ENCODE data around the gene HLA-DPB1. TPM values are rescaled to one million over a fixed set of nuclear protein-coding genes. Genes with fewer than 3 reads are reported as not detected.

The HLA-DPB1 gene
- total RNA-seq, 4 donors from 2014 or later = 38.6 to 95.8 (median 61.7) TPM

- Histone ChIP-seq H3K4me1 (peaks cover 15 to 39% (median 34%) of the 10 kb centered on the region in 4 donors), H3K4me3 (peak overlapping the region in 1 of 4 donors; percentile 60), H3K9me3 (no peaks in the 10 kb centered on the region), H3K27me3 (no peaks in the 10 kb centered on the region), H3K36me3 (peaks cover 0 to 12% (median 6%) of the 10 kb centered on the region in 4 donors), H3K27ac (replicated peaks in 1 of 4) (peak overlapping the region in 3 of 4 donors; percentile 77 to 88 (median 82))
- TF ChIP-seq, protein P1, sequence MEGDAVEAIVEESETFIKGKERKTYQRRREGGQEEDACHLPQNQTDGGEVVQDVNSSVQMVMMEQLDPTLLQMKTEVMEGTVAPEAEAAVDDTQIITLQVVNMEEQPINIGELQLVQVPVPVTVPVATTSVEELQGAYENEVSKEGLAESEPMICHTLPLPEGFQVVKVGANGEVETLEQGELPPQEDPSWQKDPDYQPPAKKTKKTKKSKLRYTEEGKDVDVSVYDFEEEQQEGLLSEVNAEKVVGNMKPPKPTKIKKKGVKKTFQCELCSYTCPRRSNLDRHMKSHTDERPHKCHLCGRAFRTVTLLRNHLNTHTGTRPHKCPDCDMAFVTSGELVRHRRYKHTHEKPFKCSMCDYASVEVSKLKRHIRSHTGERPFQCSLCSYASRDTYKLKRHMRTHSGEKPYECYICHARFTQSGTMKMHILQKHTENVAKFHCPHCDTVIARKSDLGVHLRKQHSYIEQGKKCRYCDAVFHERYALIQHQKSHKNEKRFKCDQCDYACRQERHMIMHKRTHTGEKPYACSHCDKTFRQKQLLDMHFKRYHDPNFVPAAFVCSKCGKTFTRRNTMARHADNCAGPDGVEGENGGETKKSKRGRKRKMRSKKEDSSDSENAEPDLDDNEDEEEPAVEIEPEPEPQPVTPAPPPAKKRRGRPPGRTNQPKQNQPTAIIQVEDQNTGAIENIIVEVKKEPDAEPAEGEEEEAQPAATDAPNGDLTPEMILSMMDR (IDR thresholded peaks at IDR 0.05) = no peak
- no peak for TF ChIP-seq POLR2A (IDR thresholded peaks at IDR 0.05; ENCODE audit: low read depth)
- TF ChIP-seq EP300 (IDR thresholded peaks at IDR 0.05) = no peak
- no peak for TF ChIP-seq POLR2AphosphoS5 (IDR thresholded peaks at IDR 0.05)
- intact Hi-C loops (cut with DNase I) = no loop called here
- peak; percentile 50 for DNase-seq (ENCODE audit: extremely low spot score)
- 65% methylated on average over 4 of the region's 4 CpGs for WGBS
These were observed 3.8 kb downstream of the HLA-DPB1 start for GRCh38 chr6:33079580-33079979.

GRCh38 chr6:33080127-33081089, 4.6 kb downstream of the HLA-DPB1 start:
- TF ChIP-seq, protein P1 (IDR thresholded peaks at IDR 0.05) = no peak
- TF ChIP-seq EP300 (IDR thresholded peaks at IDR 0.05) (no peak), POLR2AphosphoS5 (IDR thresholded peaks at IDR 0.05) (peak; percentile 67 to 80)
- Histone ChIP-seq H3K27me3 (no peaks in the 10 kb centered on the region), H3K36me3 (peaks cover 0 to 20% (median 11%) of the 10 kb centered on the region in 4 donors), H3K9me3 (no peaks in the 10 kb centered on the region), H3K4me1 (peaks cover 15 to 39% (median 34%) of the 10 kb centered on the region in 4 donors), H3K27ac (replicated peaks in 1 of 4) (peak overlapping the region; percentile 75 to 88 (median 80)), H3K4me3 (peak overlapping the region; percentile 52 to 60 (median 56))
- WGBS = 11% methylated on average over 34 of the region's 49 CpGs
- peak; percentile 91 for DNase-seq (ENCODE audit: extremely low spot score)
- intact Hi-C loops (cut with DNase I) = loop anchor here (5.0 kb wide), 1 partner anchor 68 kb away; no protein-coding TSS in a partner anchor

DNA sequence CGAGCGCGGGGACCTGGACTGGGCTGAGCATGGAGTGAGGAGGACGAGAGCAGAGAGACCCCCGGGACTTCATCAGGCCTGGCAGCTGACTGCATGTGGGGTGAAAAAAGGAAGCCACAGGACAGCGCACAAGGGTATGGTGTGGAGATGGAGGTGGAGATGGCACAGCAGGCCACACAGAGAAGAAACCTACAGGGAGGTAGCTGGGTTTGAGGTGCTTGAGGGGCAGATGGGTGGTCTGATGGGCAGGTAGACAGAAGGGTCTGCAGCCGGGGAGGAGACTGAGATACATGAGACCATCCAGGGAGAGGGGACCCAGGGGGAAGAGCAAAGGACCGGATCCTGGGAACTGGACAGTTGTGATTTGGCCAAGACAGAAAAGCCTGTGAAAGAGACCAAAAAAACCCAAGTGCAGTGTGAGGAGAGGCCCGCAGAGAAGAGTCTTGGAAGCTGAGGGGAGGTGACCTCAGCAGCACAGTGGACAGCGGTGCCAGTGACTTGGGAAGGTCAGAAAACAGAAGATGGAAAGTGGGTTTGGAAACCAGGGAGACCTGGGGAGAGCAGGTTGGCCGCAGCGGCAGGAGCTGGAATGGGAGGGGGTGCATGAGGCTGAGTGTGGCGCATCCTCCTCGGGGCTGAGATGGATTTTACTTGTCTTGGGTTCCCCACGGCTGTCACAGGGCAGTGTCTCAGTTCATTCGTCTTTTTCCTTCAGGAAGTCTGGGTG, 5.5 kb downstream of the HLA-DPB1 start:
- no peaks in the 10 kb centered on the region for H3K9me3 ChIP-seq
- DNase-seq (ENCODE audit: extremely low spot score) = peak; percentile 74
- WGBS = 53% methylated on average over 15 of the region's 16 CpGs
- intact Hi-C loops (cut with DNase I) = loop anchor here (5.0 kb wide), 1 partner anchor 69 kb away; no protein-coding TSS in a partner anchor
- H3K27ac ChIP-seq (replicated peaks in 1 of 4) = peak overlapping the region; percentile 75 to 88 (median 80)
- peaks cover 4 to 29% (median 17%) of the 10 kb centered on the region in 4 donors for H3K36me3 ChIP-seq
- TF ChIP-seq EP300 (IDR thresholded peaks at IDR 0.05) = no peak
- TF ChIP-seq POLR2AphosphoS5 (IDR thresholded peaks at IDR 0.05) = no peak
- no peak for TF ChIP-seq POLR2A (IDR thresholded peaks at IDR 0.05; ENCODE audit: low read depth)
- TF ChIP-seq, protein P1 (IDR thresholded peaks at IDR 0.05) = no peak
- no peaks in the 10 kb centered on the region for H3K27me3 ChIP-seq
- H3K4me1 ChIP-seq = peaks cover 15 to 34% (median 32%) of the 10 kb centered on the region in 4 donors
- H3K4me3 ChIP-seq = peak overlapping the region; percentile 52 to 60 (median 56)

DNA sequence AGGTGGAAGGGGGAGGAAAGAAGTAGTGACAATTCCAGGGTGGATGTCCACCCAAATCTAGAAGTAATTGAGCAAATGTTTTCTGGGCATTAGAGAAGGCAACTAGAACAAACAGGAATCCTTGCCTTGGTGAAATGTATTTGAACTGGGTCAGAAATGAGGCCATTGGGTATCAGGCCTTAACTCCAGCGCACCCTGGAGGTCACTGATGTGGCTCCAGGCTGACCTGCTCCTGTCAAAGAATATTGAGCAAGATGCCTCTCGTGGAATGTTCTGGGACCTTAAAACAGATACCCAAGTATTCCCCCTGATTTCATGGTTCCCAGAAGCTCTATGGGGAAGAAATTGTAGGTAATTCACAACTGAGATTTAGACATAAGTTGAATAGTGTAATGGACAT, 6.9 kb downstream of the HLA-DPB1 start:
- peaks cover 9 to 41% (median 26%) of the 10 kb centered on the region in 4 donors for H3K36me3 ChIP-seq
- no peak overlapping the region for H3K4me3 ChIP-seq
- no peaks in the 10 kb centered on the region for H3K27me3 ChIP-seq
- no peaks in the 10 kb centered on the region for H3K9me3 ChIP-seq
- peak overlapping the region in 3 of 4 donors; percentile 47 to 82 (median 77) for H3K27ac ChIP-seq (replicated peaks in 1 of 4)
- peaks cover 15 to 34% (median 31%) of the 10 kb centered on the region in 4 donors for H3K4me1 ChIP-seq
- intact Hi-C loops (cut with DNase I) = loop anchor here (5.0 kb wide), 1 partner anchor 70 kb away; no protein-coding TSS in a partner anchor
- peak; percentile 50 for DNase-seq (ENCODE audit: extremely low spot score)
- WGBS = 0% methylated on average over 2 of the region's 2 CpGs
- TF ChIP-seq POLR2A (IDR thresholded peaks at IDR 0.05; ENCODE audit: low read depth) (no peak), POLR2AphosphoS5 (IDR thresholded peaks at IDR 0.05) (peak in 1 of 2 donors; percentile 41), EP300 (IDR thresholded peaks at IDR 0.05) (no peak)
- TF ChIP-seq, protein P1 (IDR thresholded peaks at IDR 0.05) = peak; percentile 61 to 83 (median 70)

Measured in esophagus muscularis mucosa (tissue), 4 donors.